NCI-H128 (cell line): ENCODE data around the gene TMEM87B.

Source experiments
- DNase-seq: peaks from one replicate; lab custom pipeline; 2025; ENCODE audit not compliant: unreplicated experiment; lab: John Stamatoyannopoulos, UW

TMEM87B gene

DNA sequence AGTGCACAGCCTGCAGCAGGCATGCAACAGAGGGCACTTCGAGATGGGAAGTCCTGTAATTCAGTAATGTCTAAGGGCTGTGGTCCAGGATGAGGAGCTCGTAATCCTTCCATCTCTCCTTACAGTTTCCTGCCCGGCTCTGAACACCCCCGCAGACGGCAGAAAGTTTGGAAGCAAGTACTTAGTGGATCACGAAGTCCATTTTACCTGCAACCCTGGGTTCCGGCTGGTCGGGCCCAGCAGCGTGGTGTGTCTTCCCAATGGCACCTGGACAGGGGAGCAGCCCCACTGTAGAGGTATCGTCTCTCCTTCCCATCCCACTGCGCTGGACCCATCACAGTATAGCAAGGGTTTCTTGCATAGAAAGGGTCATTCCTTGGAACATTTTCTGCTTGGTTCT is 109.8 kb downstream of the TMEM87B start:
- DNase-seq: no peak

DNA sequence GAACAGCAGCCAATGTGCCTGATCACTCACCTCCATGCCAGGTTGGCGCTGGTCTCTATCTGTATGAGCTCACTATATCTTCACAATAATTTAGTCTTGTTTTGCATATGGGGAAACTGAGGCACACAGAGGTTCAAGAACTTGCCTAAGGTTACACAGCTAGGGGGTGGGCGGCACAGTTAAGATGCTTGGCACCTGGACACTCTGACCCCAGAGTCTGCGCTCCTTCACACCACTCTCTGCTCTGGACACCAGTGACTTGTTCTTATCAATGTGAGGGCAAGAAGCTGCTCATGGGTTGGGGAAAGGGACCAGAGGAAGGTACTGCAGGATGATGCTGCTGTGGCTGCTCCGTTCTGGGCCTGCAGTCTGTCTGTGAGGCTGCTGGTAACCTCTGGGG is 110.2 kb downstream of the TMEM87B start:
- no peak for DNase-seq

DNA sequence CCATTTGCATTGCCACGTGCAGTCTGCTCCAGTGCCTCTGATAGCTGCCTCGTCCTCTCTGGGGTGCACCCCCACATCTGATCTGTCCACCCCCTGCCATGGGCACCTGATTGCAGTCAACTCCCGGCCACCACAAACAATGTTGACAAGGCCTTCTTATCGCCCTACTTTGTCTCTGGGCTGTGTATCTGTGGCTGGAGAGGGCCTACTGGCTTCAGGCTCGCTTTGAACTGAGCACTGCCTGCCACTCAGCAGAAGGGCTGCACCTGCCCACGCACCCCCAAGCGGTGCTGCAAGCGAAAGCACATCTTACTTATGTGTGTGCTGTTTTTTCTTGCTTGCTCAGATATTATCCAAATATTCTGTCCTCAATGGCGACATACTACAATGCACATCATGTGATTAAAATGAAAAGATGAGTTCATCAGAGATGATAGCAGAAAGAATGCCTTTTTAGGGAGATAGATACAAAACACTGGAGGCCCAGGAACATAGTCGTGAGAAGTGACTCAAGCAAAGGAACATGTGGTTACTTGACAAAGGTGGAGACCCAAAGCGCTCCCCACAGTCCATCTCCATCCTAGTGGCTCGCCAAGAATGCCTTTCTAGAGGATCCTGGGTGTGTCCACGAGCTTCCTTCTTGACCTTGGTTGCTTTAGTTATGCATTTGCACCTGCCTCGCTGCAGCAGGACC is 111.9 kb downstream of the TMEM87B start:
- DNase-seq: no peak

DNA sequence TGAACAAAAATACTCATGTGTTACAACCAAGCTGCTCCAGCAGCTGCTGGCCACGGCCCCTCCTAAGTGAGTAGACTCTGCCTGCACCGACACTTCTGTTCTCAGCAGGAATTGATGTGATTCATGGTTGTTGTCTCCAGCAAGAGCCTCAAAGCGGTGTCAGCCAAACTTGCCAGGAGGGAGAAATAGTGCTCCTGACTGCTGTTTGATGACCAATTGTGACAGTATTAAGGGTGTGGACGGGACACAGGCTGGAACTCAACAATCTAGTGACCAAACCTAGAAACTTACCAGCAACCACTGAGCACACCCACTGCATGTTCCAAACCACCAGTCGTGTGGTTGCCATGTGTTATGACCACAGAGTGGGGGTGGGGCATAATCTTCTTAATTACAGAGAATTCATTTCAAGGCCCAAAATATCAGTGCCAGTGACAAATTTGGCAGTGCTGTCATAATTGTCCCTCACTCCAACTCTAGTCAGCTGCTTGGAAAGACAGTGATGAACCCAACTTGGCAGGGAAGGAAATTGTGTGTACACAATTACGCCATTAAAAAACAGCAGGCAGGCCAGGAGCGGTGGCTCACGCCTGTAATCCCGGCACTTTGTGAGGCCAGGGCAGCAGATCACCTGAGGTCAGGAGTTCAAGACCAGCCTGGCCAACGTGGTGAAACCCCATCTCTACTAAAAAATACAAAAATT is 113.5 kb downstream of the TMEM87B start:
- no peak for DNase-seq
